Measurements from ENCODE around the gene MFSD1. TPM values are rescaled to one million over a fixed set of nuclear protein-coding genes. Genes with fewer than 3 reads are reported as not detected.
A peak's percentile ranks its signal among the peaks of the same experiment; 100 is the strongest.

Gene MFSD1
- total and polyA plus RNA-seq, 7 donors: 25.2 to 58.5 (median 54.1) TPM

DNA sequence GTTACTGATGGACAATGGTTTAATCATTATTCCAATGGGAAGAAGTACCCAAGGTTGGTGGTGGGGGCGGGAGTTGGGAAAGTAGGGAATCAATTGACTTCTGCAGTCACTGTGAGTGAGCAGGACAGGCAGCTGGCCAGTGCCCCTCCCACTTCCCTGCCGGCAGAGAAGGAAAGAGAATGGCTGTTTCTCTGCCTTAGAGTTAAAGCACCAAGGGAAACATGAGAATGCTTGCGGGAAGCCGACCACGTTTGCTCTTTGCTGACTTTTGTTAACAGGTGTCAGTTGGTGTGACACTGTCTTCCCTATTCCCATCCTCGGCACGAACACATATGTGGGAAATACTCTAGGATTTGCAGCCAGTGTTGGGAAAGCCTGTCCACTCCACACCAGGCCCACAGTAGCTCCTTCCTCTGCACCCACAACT lies 33.5 kb upstream of the MFSD1 start:
- WGBS, 2 donors: 11 to 36% methylated on average over 7 of the region's 7 CpGs

DNA sequence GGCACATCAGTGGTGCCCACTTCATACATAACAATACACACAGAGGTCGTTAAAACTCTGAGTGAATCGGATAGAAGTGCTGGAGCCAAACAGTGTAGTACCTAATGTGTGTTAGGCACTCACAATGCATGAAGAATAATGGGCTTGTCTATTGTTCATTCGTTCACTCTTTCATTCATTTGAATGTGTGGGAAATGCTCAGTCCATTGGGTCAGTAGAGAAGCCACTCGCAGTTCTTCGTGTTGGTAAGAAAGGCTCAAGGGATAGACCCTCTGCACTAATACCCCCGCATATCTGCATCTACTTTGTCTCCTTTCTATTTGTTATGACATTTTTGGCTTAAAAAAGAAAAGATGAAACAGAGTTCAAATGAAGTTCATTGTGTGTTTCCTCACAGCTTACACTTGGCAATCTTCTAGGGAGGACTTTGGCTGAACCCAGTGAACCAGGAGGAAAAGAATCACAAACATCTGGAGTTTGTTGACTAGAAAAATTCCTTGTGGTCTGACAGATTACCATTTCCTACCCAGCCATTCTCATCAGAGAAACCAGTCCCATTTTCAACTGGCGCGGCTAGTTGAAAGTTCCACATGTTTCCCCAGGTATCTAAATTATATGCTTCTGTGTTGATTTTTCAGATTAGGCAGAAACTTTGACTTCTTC lies 32.8 kb upstream of the MFSD1 start:
- TF ChIP-seq POLR2AphosphoS5 (IDR thresholded peaks at IDR 0.05): peak; percentile 72 to 91 (median 85)
- TF ChIP-seq, protein P1, sequence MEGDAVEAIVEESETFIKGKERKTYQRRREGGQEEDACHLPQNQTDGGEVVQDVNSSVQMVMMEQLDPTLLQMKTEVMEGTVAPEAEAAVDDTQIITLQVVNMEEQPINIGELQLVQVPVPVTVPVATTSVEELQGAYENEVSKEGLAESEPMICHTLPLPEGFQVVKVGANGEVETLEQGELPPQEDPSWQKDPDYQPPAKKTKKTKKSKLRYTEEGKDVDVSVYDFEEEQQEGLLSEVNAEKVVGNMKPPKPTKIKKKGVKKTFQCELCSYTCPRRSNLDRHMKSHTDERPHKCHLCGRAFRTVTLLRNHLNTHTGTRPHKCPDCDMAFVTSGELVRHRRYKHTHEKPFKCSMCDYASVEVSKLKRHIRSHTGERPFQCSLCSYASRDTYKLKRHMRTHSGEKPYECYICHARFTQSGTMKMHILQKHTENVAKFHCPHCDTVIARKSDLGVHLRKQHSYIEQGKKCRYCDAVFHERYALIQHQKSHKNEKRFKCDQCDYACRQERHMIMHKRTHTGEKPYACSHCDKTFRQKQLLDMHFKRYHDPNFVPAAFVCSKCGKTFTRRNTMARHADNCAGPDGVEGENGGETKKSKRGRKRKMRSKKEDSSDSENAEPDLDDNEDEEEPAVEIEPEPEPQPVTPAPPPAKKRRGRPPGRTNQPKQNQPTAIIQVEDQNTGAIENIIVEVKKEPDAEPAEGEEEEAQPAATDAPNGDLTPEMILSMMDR (IDR thresholded peaks at IDR 0.05): no peak
- peak in 3 of 4 donors; percentile 45 to 78 (median 48) for TF ChIP-seq EP300 (IDR thresholded peaks at IDR 0.05)
- TF ChIP-seq POLR2A (IDR thresholded peaks at IDR 0.05): no peak
- peak; percentile 70 for DNase-seq
- WGBS, 2 donors: 59 to 61% methylated on average over 8 of the region's 8 CpGs
- no peaks in the 10 kb centered on the region for H3K27me3 ChIP-seq
- no peaks in the 10 kb centered on the region for H3K36me3 ChIP-seq
- intact Hi-C loops (cut with DNase I): no loop called here
- H3K4me1 ChIP-seq: peaks cover 0 to 87% (median 82%) of the 10 kb centered on the region in 4 donors
- peak overlapping the region; percentile 45 to 80 (median 77) for H3K27ac ChIP-seq
- H3K9me3 ChIP-seq: no peaks in the 10 kb centered on the region
- peak overlapping the region in 1 of 4 donors; percentile 5 for H3K4me3 ChIP-seq

More for the DNA sequence above, 33.5 kb upstream of the MFSD1 start:
- peak overlapping the region; percentile 45 to 80 (median 77) for H3K27ac ChIP-seq
- no peaks in the 10 kb centered on the region for H3K36me3 ChIP-seq
- H3K4me1 ChIP-seq: peaks cover 0 to 81% (median 76%) of the 10 kb centered on the region in 4 donors
- TF ChIP-seq POLR2A (IDR thresholded peaks at IDR 0.05) (no peak), EP300 (IDR thresholded peaks at IDR 0.05) (no peak), POLR2AphosphoS5 (IDR thresholded peaks at IDR 0.05) (no peak)
- TF ChIP-seq, protein P1 (IDR thresholded peaks at IDR 0.05): no peak
- H3K9me3 ChIP-seq: no peaks in the 10 kb centered on the region
- peak overlapping the region in 1 of 4 donors; percentile 5 for H3K4me3 ChIP-seq
- intact Hi-C loops (cut with DNase I): no loop called here
- peak; percentile 83 for DNase-seq
- H3K27me3 ChIP-seq: no peaks in the 10 kb centered on the region

DNA sequence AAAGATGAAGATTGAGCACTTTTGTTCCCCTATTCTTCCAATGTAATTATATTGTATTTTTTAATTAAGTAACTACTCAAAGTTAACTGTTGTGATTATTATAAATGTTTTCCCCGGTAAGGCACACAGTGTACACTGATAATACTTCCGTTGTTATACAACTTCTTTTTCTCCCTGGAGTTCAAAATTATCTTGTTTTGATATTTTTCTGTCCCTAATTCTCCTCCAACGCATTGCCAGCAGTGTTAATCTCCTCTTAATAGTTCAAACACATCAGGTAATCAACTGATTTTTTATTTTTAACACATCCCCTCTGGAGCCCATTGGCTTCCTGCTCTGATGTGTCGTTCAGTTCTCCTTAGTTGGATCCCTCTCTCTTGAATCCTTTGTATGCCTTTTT lies 32.3 kb upstream of the MFSD1 start:
- no peaks in the 10 kb centered on the region for H3K9me3 ChIP-seq
- TF ChIP-seq, protein P1 (IDR thresholded peaks at IDR 0.05): no peak
- TF ChIP-seq POLR2AphosphoS5 (IDR thresholded peaks at IDR 0.05) (no peak), POLR2A (IDR thresholded peaks at IDR 0.05) (no peak), EP300 (IDR thresholded peaks at IDR 0.05) (no peak)
- H3K4me1 ChIP-seq: peaks cover 0 to 92% (median 88%) of the 10 kb centered on the region in 4 donors
- H3K27ac ChIP-seq: peak overlapping the region; percentile 45 to 80 (median 77)
- H3K36me3 ChIP-seq: no peaks in the 10 kb centered on the region
- no peak for DNase-seq
- no peaks in the 10 kb centered on the region for H3K27me3 ChIP-seq
- H3K4me3 ChIP-seq: no peak overlapping the region
- 45 to 58% methylated on average over 4 of the region's 4 CpGs for WGBS, 2 donors
- intact Hi-C loops (cut with DNase I): no loop called here

DNA sequence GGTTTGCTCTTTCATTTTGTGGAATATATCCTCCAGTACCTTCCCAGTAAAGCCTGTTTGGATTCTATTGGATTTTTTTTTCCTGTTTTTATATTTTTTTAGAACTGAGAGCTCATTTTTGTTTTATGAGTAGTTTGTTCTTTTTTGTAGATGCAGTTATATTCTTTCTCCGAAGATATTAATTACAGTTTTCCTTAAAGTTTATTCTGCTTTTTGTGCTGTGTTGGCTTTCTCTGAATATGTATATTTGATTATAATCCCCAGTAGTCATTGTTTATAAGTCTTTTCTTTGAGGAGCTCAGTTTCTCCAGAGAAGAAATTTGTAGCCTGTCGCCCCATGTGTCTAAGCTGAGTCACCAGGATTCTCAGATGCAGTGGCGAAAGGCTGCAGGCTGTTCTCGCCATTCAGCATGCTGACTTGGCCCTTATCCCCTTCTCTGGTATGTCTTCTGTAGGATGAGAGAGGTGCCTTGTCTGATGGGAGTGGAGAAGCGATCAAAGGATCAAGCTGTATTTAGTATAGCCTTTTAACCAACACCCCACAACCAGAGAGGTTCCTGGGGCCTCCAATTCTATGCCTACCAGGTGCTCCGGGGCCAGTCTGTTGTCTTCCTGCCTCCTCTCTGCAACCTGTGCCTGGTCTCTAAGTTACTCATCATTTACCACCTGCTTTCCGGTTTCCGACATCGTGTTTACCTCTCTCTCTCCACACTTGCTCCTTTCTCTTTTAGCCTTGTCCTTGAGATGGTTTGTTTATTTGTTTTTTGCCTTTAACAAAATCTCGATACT lies 31.7 kb upstream of the MFSD1 start:
- WGBS, 2 donors: 84 to 85% methylated on average over 10 of the region's 10 CpGs
- peak in 1 of 4 donors; percentile 37 for TF ChIP-seq POLR2AphosphoS5 (IDR thresholded peaks at IDR 0.05)
- TF ChIP-seq, protein P1 (IDR thresholded peaks at IDR 0.05): no peak
- no peak overlapping the region for H3K4me3 ChIP-seq
- no peaks in the 10 kb centered on the region for H3K27me3 ChIP-seq
- intact Hi-C loops (cut with DNase I): no loop called here
- no peak for DNase-seq
- H3K4me1 ChIP-seq: peaks cover 0 to 98% (median 93%) of the 10 kb centered on the region in 4 donors
- H3K36me3 ChIP-seq: no peaks in the 10 kb centered on the region
- H3K9me3 ChIP-seq: no peaks in the 10 kb centered on the region
- peak overlapping the region; percentile 45 to 80 (median 77) for H3K27ac ChIP-seq
